GM19324 (cell line): ENCODE measurements around the gene SENP5.
"Not testable (repeated sequence)": the region's sequence is repeated elsewhere in the genome, so short reads cannot be mapped to it uniquely, and the experiment has no call there.

ENCODE experiments used
- ATAC-seq: cut with Tn5 transposase; IDR thresholded peaks from one replicate; pipeline ENCODE4 v1.9.1; 2021; ENCODE audit warnings: mild to moderate bottlenecking, moderate library complexity; ENCODE audit not compliant: unreplicated experiment, low FRiP score

The SENP5 gene

DNA sequence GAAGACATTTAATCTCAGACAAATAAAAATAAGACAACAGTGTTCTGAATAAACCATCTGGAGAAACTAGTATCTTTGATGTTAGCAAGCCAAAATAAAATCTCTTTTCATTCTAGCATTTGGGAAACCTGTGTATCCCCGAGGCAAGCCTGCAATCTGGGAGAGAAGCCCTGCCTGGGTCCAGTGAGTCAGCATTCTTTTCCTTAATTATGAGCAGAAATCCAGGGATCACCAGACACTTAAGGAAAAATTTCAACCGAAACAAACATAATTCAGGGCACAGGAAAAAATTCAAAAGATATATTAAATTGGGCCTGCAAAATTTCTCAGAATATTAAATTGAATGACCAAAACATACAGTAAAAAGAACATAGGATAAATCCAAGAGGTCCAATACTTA lies 70.4 kb downstream of the SENP5 start:
- no peak for ATAC-seq

DNA sequence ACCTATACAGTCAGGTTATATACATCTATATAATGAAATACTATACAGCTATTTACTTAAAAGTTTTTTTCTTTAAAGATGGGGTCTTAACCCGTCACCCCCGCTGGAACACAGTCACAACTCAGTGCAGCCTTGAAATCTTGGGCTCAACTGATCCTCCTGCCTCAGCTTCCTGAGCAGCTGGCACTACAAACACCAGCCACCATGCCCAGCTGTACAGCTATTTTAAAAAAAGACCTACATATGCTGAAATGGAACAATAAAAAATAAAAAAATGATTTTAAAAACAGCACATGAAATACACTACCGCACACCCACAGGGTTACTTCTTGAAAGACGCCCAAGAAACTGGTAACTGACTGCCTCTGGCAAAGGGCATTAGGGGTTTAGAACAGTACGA lies 70.9 kb downstream of the SENP5 start:
- no peak for ATAC-seq

DNA sequence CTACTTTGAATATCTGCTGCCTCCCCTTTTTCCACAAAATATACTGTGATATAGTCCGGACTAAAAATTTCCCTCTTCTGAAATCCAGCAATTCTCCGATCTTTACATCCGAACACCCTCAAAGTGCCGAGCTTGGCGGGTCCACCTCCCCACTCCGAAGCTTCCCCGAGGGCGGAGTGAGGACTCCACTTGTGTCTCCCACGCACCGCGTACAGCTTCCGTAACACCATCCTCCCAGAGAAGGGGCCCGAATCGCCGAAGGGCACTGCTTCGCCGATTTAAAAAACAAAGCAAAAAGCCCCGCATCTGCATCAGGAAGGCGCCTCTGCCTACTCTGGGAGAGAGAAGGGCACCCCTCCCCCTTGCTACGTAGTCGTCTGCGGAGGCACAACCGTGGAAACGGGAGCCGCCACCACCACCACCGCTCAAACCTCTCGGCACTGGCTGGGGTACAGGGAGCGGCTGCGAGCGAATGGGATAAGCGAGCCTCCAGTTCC lies 74.1 kb downstream of the SENP5 start:
- ATAC-seq: peak; percentile 3

DNA sequence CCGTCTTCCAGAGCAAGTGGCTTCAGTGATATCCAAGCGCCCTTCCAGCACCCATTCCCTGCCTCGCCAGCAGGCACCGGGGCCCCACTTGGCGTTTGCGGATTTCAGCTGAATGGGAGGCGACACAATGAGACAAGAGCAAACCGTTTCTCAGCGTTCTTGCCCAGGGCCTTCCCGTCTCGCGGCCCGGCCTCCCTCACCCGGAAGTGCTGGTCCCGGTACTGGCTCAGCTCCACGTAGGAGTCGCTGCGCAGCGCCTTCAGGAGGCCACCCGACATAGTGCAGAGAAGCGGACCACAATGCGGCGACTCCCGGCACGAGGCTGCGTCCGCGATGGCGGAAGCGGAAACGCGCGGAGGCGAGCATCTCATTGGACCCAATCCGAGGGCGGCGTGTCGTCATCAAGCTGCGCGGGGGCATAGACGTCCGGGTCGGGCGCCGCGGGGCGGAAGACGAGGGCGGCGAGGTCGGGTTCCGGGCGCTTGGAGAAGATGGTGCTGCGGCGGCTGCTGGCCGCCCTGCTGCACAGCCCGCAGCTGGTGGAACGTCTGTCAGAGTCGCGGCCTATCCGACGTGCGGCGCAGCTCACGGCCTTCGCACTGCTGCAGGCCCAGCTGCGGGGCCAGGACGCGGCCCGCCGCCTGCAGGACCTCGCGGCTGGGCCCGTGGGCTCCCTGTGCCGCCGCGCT lies 74.7 kb downstream of the SENP5 start, which contains the start of gene NCBP2:
NCBP2 (minus strand) TSS at position 303 of the 689 bp plus-strand sequence; CDS start at position 278, 25 bp downstream.
- ATAC-seq: peak; percentile 94

DNA sequence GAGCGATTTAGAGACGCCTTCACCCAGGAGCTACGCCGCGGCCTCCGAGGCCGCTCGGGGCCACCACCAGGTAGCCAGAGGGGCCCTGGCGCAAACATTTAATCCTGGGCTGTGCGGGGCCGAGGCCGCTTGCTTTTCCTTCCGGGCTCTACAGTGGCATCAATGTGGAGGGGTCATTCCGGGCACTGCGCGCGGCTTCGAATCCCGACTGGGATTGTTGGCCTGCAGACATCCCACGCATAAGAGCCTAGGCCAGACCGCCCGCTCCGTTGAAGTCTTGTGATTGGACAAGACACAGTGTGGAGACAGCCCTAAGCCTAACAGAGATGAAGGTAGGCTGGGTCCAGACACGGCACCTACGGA lies 75.2 kb downstream of the SENP5 start:
- ATAC-seq: peak; percentile 12

DNA sequence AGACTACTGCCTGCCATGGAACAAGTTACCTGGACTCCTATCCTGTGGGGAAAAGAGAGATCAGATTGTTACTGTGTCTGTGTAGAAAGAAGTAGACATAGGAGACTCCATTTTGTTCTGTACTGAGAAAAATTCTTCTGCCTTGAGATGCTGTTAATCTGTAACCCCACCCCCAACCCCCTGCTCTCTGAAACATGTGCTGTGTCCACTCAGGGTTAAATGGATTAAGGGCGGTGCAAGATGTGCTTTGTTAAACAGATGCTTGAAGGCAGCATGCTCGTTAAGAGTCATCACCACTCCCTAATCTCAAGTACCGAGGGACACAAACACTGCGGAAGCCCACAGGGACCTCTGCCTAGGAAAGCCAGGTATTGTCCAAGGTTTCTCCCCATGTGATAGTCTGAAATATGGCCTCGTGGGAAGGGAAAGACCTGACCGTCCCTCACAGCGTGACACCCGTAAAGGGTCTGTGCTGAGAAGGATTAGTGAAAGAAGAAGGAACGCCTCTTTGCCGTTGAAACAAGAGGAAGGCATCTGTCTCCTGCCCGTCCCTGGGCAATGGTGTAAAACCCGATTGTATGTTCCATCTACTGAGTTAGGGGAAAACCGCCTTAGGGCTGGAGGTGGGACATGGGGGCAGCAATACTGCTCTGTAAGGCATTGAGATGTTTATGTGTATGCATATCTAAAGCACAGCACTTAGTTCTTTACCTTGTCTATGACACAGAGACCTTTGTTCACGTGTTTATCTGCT lies 76.5 kb downstream of the SENP5 start:
- ATAC-seq: not testable (repeated sequence)

DNA sequence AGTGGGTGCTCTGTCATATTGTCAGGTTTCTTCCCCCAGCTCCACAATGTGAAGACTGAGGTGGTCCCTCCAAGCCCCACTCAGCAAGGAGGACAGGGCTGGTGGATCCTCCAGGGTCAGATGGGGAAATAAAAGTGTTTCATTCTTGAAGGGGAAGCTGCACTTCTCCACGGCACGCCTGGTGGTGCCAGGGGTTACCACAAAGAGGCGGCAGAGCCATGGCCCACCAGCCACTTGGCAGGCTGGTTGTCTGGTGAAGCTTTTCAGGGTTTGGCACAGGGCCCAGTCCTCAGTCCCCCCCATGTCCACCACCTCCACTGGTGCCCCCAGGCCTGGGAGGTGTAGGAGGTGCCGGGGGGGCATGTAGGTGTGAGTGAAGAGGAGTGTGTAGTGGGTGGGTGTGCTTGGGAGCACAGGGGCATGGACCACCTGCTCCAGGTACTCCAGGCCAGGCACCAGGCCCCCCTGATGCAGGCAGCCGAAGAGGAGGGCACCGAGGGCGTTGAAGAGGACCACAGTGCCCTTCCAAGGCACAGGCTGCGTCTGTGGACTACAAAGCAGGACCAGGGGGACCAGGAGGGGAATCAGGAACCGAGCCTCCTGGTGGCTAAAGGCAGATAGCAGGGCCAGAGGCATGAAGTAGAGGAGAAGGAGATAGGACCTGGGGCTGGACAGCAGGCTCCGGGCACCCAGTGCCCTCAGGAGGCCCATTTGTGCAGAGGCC lies 79.6 kb downstream of the SENP5 start:
- no peak for ATAC-seq

DNA sequence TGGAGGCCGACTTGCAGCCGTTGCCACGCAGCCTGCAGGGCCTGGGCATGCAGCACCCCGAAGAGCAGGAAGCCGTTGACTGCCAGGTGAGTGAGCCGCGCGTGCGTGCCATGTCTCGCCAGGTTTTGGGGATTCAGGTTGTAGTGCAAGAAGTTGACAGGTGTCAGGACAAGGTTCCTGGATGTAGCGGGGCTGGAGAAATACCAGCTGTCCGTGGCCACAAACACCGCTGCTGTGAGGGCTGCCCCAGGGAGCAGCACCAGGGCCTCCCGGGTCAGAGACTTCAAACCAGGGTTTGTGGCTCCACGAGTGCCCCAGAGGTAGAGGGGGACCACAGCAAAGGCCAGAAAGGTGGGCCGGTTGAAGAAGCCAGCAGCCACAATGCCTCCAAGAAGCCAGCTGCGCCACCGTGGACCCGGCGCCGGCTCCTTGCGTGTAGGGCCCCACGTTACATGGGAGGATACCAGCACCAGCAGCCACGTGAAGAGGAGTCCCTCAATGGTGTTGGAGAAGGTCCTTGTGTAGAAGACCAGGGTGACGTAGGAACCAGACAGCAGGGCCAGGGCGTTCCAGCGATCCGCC lies 80.2 kb downstream of the SENP5 start:
- no peak for ATAC-seq

DNA sequence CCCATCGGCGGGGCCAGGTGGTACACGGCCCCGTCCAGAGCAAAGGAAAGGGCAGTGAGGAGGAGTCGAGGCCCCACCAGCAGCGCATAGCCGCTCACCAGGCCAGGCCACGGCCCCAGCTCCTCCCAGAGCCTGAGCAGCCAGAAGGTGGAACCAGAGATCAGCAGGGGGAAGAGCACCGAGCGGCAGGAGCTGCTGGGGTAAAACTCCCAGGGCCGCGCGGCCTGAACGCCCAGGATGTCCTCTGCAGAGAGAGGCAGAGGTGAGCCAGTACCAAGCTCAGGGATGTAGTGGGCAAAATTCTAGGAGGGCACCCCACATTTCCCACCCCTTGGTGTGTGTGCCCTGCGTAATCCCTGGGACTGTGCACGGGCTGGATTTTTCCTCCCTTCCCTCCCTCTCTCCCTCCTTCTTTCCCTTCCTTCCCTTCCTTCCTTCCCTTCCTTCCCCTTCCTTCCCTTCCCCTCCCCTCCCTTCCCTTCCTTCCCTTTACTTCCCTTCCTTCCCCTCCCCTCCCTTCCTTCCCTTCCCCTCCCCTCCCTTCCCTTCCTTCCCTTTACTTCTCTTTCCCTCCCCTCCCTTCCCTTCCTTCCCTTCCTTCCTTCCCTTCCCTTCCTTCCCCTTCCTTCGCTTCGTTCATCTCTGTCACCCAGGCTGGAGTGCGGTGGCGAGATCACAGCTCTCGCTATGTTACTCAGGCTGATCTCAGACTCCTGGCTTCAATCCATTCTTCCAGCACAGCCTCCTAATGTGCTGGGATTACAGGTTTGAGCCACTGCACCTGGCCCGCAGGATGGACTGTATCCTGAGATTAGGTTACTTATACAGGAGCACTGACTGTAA lies 80.9 kb downstream of the SENP5 start:
- ATAC-seq: no peak

DNA sequence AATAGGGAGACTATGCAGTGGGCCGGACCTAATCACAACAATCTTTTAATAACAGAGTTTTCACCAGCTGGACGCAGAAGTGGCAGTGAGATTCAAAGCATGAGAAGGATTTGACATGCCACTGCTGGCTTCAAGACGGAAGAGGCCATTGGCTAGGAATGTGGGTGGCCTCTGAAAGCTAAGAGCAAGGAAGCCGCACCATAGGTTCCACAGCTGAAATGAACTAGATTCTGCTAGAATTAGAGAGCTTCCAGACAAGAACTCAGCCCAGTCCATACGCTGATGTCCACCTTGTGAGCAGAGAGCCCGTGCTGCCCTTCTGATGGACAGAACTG lies 81.5 kb downstream of the SENP5 start:
- no peak for ATAC-seq

DNA sequence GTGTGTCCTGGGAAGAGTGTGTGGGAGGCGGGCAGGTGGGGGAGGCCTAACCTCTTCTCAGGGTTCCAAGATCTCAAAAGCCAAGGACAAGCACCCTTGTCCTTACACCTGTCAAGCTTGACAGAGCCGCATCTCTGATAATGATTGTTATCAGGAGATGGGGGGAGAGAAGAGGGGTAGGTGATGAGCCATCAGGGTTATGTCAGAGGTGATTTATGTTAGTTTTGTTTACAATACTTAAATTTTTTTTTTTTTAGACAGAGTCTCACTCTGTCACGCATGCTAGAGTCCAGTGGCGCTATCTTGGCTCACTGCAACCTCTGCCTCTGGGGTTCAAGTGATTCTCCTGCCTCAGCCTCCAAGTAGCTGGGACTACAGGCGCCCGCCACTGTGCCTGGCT lies 82.0 kb downstream of the SENP5 start:
- no peak for ATAC-seq

DNA sequence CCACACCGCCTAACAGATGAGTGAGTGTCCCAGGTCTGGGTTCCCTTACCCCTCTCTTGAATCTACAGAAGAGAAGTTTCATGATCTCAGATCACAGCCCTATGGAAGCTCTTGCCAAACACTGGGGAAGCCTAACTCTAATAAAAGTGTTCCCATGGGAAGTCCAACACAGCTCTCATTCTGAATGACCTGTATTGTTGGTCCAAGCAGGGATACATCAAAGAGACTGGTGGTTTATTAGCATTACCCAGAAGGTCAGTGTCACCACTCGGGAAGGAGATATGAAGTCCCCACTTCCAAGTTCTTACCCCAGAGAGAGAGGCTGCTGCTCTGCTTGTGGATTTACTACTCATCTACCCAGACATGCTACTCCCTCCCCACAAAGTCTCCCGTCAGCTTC lies 83.7 kb downstream of the SENP5 start:
- no peak for ATAC-seq

DNA sequence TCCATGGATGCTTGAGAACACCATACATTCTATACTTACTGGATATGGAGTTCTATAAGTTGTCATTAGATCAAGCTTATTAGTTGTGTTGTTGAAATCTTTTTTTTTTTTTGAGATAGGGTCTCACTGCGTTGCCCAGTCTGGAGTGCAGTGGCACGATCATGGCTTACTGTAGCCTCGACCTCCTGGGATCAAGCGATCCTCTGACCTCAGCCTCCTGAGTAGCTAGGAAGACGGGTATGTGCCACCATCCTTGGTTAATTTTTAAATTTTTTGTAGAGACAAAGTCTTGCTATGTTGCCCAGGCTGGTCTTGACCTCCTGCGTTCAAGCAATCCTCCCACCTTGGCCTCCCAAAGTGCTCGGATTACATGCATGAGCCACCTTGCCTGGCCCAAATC lies 87.1 kb downstream of the SENP5 start:
- ATAC-seq: no peak

DNA sequence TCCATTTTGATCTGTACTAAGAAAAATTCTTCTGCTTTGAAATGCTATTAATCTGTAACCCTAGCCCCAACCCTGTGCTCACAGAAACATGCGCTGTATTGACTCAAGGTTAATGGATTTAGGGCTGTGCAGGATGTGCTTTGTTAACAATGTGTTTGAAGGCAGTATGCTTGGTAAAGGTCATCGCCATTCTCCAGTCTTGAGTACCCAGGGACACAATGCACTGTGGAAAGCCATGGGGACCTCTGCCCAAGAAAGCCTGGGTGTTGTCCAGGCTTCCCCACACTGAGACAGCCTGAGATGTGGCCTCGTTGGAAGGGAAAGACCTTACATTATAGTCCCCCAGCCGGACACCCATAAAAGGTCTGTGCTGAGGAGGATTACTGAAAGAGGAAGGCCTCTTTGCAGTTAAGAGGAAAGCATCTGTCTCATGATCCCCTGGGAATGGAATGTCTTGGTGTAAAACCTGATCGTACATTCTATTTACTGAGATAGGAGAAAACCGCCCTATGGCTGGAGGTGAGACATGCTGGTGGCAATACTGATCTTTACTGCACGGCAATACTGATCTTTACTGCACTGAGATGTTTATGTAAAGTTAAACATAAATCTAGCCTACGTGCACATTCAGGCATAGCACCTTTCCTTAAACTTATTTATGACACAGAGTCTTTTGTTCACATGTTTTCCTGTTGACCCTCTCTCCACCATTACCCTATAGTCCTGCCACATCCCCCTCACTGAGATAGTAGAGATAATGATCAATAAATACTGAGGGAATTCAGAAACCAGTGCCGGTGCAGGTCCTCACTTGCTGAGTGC lies 94.6 kb downstream of the SENP5 start:
- ATAC-seq: no peak

DNA sequence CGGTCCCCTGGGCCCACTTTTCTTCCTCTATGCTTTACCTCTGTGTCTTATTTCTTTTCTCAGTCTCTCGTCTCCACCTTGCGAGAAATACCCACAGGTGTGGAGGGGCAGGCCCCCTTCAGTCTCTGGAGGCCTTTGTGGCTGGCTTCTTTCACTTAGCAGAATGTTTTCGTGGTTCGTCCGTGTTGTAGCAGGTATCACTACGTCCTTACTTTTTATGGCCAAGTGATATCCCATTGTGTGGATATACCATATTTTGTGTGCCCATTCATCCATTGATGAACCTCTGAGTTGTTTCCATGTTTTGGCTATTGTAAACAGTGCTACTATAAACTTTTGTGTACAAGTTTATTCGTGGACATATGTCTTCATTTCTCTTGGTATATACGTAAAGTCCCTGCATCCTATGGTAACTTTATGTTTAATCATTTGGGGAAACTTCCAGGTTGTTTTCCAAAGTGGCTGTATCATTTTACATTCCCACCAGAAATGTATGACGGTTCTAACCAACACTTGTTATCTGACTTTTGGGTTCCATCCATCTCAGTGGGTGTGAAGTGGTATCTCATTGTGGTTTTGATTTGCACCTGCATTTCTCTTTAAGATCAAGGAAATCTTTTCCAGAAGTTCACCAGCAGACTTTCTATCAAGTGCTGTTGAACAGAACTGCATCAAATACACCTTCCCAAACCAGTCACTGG lies 95.4 kb downstream of the SENP5 start:
- ATAC-seq: no peak

DNA sequence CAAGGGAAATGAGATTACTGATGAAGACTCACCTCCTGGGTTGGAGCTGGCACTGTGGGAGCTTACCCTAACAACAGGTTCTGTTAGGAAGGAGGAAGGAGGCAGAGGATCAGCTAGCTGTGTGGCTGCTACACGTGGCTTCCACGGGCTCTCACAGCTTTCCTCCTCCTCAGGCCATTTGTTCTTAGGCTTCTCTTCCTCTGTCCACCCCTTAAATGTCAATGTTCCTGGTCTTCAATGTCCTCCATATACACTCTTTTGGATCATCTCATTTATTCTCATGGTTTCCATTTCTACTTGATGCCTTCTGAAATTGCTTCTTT lies 95.9 kb downstream of the SENP5 start:
- no peak for ATAC-seq

DNA sequence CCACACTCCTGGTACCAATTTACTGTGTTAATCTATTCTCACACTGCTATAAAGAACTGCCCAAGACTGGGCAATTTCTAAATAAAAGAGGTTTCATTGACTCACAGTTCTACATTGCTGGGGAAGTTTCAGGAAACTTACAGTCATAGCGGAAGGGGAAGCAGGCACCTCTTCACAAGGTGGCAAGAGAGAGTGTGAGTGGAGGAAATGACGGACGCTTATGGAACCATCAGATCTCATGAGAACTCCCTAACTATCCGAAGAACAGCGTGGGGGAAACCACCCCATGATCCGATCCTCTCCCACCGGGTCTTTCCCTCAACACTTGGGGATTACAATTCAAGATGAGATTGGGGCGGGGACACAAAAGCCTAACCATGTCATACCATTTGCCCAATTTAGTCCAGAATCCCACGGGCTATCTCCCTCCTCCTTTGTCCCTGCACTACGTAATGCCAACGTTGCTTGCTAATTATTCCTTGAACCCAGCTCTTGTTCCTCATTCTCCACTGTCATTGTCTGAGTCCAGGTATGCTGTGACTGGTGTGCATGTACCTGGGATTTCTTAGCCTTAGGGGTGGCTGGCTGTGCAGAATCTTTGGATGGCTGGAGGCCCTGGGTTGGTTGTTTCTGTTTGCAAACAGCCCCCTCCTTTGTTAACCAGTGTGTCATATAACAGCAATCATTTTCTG lies 97.5 kb downstream of the SENP5 start:
- ATAC-seq: no peak

DNA sequence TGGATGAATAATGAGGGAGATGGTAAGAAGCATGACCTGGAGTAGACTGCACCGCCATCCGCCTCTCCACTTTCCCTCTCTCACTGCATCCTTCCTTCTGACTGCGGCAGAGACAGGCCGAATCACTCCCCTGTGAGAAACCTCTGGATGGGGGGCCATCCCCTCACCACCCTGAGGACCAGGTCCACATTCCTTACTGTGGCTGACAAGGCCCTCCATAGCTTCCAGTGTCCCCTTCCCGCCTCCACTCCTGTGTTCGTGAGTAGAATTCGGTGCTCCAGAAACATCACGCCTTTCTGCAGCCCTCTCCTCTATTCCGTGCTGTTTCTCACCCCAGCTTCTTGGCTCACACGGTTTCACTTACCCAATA lies 98.1 kb downstream of the SENP5 start:
- ATAC-seq: no peak
